GM12874 (cell line): Measurements from ENCODE around the gene LDHAL6B.
A peak's percentile ranks its signal among the peaks of the same experiment; 100 is the strongest.

Experiments
- CTCF ChIP-seq: IDR thresholded peaks from 2 replicates; pipeline ENCODE4 v1.5.1; 2011; ENCODE audit warnings: low read depth, mild to moderate bottlenecking, control low read depth, low read length, moderate library complexity; ENCODE audit not compliant: insufficient read depth

The LDHAL6B gene

DNA sequence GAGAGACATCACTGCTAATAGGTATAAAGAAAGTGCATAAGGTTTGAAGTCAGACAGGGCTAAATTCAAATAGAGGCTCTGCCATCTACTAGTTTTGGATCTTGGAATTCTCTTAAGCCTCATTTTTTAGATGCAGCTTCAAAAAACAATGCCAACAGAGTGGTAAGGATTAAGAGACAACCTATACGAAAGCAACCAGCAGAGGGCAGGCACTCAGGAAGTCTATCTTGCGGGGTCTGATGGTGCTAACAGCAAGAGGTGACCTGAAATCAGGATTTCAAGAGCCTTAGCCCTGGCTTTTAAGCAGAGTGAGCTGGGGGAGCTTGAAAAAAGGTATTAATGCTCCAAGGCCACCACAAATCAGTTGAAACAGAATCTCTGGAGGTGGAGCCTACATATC, 40.7 kb downstream of the LDHAL6B start:
- peak; percentile 69 for TF ChIP-seq CTCF

- no peak for TF ChIP-seq CTCF
Observed at GRCh38 chr15:59249816-59250215, 43.2 kb downstream of the LDHAL6B start.

GRCh38 chr15:59250249-59250648, 43.6 kb downstream of the LDHAL6B start:
- TF ChIP-seq CTCF = no peak

DNA sequence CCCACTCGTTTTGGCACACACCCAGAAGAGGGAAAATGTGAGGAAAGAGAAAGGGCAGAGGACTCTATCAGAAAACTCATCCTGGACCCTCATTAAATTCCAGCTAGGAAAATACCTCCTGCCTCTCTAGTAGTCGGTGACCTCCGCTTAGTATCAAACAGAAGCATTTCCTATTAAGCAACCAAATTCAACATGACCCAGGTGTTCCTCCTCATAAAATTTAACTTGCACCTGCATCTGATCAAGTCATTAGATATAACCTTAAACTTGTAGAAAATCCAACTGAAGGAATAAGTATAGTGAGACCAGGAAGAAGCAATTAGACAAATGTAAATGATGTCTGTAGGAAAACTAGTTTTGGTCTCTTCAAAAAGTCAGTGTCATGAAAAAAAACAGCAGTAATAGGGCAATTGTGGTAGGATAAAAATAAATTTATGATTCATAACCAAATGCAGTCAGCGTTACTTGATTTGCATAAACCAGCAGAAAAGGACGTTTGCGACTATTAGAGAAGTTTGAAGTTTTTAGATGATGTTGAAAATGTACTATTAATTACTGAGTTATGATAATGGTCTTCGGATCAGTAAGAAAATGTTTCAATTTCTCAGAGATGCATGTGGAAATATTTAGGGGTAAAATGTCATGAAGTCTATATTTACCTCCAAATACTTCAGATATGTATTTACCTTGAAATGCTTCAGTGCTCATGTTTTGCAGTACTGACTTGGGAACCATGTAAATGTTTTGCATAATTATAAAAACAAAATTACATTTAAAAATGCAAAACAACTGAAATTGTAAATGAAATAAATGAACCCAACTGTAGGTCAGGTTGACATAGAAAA, 44.6 kb downstream of the LDHAL6B start:
- TF ChIP-seq CTCF = no peak

DNA sequence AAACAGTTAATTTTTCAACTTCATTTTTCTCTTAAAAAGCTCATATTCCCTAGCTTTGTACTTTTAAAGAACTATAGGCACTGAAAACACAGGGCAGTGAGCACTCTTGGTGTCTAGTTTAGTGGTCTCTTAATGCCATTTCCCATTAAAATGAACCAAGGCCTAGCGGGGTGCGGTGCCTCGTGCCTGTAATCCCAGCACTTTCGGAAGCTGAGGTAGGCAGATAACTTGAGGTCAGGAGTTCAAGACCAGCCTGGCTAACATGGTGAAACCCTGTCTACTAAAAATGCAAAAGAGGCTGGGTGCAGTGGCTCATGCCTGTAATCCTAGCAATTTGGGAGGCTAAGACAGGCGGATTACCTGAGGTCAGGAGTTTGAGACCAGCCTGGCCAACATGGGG, 45.5 kb downstream of the LDHAL6B start:
- TF ChIP-seq CTCF = no peak

- TF ChIP-seq CTCF = no peak
Observed at GRCh38 chr15:59255680-59256336, 49.2 kb downstream of the LDHAL6B start.

GRCh38 chr15:59256482-59256881, 49.8 kb downstream of the LDHAL6B start:
- TF ChIP-seq CTCF = no peak
